HAP-1 (cell line): ENCODE data around the gene TRPM2.

ENCODE experiments used
- DNase-seq, 2 experiments: peaks; one replicate each; pipeline ENCODE4 v3.0.0-alpha.2; 2016 to 2020; ENCODE audit warnings: low spot score in 2 of 2
- H3K27me3 ChIP-seq: fragments of 250-450 bp; sonication (Bioruptor Pico); 2 replicates; pipeline ENCODE4 v1.5.1; 2020; ENCODE audit warnings: low read depth, mild to moderate bottlenecking, moderate library complexity
- H3K36me3 ChIP-seq: fragments of 250-450 bp; sonication (Bioruptor Pico); replicated peaks from 2 replicates; pipeline ENCODE4 v1.5.1; 2020; ENCODE audit warnings: mild to moderate bottlenecking
- H3K4me1 ChIP-seq: fragments of 250-450 bp; sonication (Bioruptor Pico); 2 replicates; pipeline ENCODE4 v1.5.1; 2020; ENCODE audit warnings: mild to moderate bottlenecking
- H3K4me3 ChIP-seq: fragments of 250-450 bp; sonication (Bioruptor Pico); 2 replicates; pipeline ENCODE4 v1.5.1; 2020; ENCODE audit warnings: mild to moderate bottlenecking, moderate library complexity
- H3K9me3 ChIP-seq: fragments of 250-450 bp; sonication (Bioruptor Pico); 2 replicates; pipeline ENCODE4 v1.5.1; 2020; ENCODE audit warnings: mild to moderate bottlenecking, moderate library complexity
- in situ Hi-C: fragments of 300-500 bp; cut with MboI; formaldehyde crosslinking; loops from 3 replicates; pipeline ENCODE4 v1.14.3; 2020; ENCODE audit warnings: low sequenced_read_pairs, inconsistent platforms, mixed read lengths

TRPM2 gene

GRCh38 chr21:44434936-44435635 lies 81.7 kb downstream of the TRPM2 start:
- H3K27me3 ChIP-seq = no peaks in the 10 kb centered on the region
- in situ Hi-C loops = no loop called here
- no peak overlapping the region for H3K4me3 ChIP-seq

GRCh38 chr21:44436111-44436611 lies 82.7 kb downstream of the TRPM2 start:
- DNase-seq = no peak
- H3K36me3 ChIP-seq = no peaks in the 10 kb centered on the region
- H3K4me1 ChIP-seq = no peaks in the 10 kb centered on the region
- no peaks in the 10 kb centered on the region for H3K9me3 ChIP-seq
- no peak overlapping the region for H3K4me3 ChIP-seq
- no peaks in the 10 kb centered on the region for H3K27me3 ChIP-seq
- in situ Hi-C loops = no loop called here

More at GRCh38 chr21:44434936-44435635, 81.7 kb downstream of the TRPM2 start:
- H3K9me3 ChIP-seq = no peaks in the 10 kb centered on the region
- H3K36me3 ChIP-seq = no peaks in the 10 kb centered on the region
- no peaks in the 10 kb centered on the region for H3K4me1 ChIP-seq
- peak in 1 of 2 experiments; percentile 6 for DNase-seq

DNA sequence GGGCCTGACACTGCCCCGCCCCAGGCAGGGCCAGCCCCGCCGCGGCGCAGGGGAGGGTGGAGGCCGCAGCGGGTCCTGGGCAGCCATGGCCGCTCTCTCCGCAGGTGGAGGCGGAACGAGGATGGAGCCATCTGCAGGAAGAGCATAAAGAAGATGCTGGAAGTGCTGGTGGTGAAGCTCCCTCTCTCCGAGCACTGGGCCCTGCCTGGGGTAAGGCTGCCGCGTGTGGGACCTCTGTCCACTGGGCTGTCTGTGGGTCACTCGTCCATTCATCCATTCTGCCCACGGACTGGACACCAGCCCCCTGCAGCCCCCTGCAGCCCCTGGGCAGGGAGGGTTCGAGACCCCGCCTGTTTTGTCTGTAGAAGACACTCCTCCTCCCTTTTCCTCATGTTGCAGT lies 83.5 kb downstream of the TRPM2 start:
- H3K9me3 ChIP-seq = no peaks in the 10 kb centered on the region
- H3K36me3 ChIP-seq = no peaks in the 10 kb centered on the region
- H3K27me3 ChIP-seq = no peaks in the 10 kb centered on the region
- in situ Hi-C loops = no loop called here
- no peaks in the 10 kb centered on the region for H3K4me1 ChIP-seq
- no peak overlapping the region for H3K4me3 ChIP-seq
- no peak for DNase-seq

GRCh38 chr21:44437371-44437695 lies 83.9 kb downstream of the TRPM2 start:
- DNase-seq = no peak
- no peaks in the 10 kb centered on the region for H3K27me3 ChIP-seq
- in situ Hi-C loops = no loop called here

GRCh38 chr21:44437696-44438431 lies 84.4 kb downstream of the TRPM2 start:
- in situ Hi-C loops = no loop called here
- H3K4me3 ChIP-seq = no peak overlapping the region
- no peaks in the 10 kb centered on the region for H3K4me1 ChIP-seq
- no peaks in the 10 kb centered on the region for H3K27me3 ChIP-seq
- no peak for DNase-seq
- H3K9me3 ChIP-seq = no peaks in the 10 kb centered on the region
- no peaks in the 10 kb centered on the region for H3K36me3 ChIP-seq

More at GRCh38 chr21:44437371-44437695, 83.9 kb downstream of the TRPM2 start:
- Histone ChIP-seq H3K36me3 (no peaks in the 10 kb centered on the region), H3K4me3 (no peak overlapping the region), H3K9me3 (no peaks in the 10 kb centered on the region), H3K4me1 (no peaks in the 10 kb centered on the region)

GRCh38 chr21:44438531-44439210 lies 85.2 kb downstream of the TRPM2 start:
- no peak for DNase-seq
- Histone ChIP-seq H3K4me1 (no peaks in the 10 kb centered on the region), H3K9me3 (no peaks in the 10 kb centered on the region), H3K4me3 (no peak overlapping the region), H3K36me3 (no peaks in the 10 kb centered on the region), H3K27me3 (no peaks in the 10 kb centered on the region)
- in situ Hi-C loops = no loop called here

GRCh38 chr21:44439211-44439600 lies 85.8 kb downstream of the TRPM2 start:
- Histone ChIP-seq H3K36me3 (no peaks in the 10 kb centered on the region), H3K9me3 (no peaks in the 10 kb centered on the region), H3K27me3 (no peaks in the 10 kb centered on the region), H3K4me3 (no peak overlapping the region), H3K4me1 (no peaks in the 10 kb centered on the region)
- DNase-seq = no peak
- in situ Hi-C loops = no loop called here

- in situ Hi-C loops = no loop called here
- Histone ChIP-seq H3K4me1 (no peaks in the 10 kb centered on the region), H3K36me3 (no peaks in the 10 kb centered on the region), H3K4me3 (no peak overlapping the region), H3K9me3 (no peaks in the 10 kb centered on the region), H3K27me3 (no peaks in the 10 kb centered on the region)
- DNase-seq = no peak
These were observed 87.0 kb downstream of the TRPM2 start for GRCh38 chr21:44440241-44441040.

DNA sequence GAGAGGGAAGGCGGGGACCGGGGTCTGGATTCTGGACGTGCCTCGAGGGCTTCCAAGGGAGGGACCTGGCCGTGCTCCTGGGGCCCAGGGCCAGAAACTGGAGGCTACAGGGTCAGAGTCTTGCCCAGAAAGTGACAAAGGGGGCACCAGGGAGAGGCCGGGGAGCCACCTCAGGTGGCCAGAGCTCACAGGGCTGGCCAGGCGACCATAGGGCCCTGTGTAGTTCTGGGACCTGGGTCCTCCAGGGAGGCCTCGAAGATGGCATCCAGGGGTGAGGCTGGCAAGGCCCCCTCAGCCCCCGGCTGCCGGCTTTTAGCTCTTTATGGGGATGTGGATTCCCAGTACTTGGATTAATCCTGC lies 87.6 kb downstream of the TRPM2 start:
- no peaks in the 10 kb centered on the region for H3K9me3 ChIP-seq
- H3K4me3 ChIP-seq = no peak overlapping the region
- no peaks in the 10 kb centered on the region for H3K4me1 ChIP-seq
- in situ Hi-C loops = no loop called here
- H3K36me3 ChIP-seq = no peaks in the 10 kb centered on the region
- no peaks in the 10 kb centered on the region for H3K27me3 ChIP-seq
- DNase-seq = no peak

DNA sequence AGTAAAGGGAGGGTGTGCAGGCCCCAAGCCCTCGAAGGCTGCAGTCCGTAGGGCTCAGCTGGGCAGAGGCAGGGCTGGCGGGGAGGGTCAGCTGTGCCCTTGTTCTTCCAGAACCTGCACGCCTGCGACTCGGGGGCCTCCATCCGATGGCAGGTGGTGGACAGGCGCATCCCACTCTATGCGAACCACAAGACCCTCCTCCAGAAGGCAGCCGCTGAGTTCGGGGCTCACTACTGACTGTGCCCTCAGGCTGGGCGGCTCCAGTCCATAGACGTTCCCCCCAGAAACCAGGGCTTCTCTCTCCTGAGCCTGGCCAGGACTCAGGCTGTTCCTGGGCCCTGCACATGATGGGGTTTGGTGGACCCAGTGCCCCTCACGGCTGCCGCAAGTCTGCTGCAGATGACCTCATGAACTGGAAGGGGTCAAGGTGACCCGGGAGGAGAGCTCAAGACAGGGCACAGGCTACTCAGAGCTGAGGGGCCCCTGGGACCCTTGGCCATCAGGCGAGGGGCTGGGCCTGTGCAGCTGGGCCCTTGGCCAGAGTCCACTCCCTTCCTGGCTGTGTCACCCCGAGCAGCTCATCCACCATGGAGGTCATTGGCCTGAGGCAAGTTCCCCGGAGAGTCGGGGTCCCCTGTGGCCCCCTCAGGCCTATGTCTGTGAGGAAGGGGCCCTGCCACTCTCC lies 88.3 kb downstream of the TRPM2 start:
- no peak for DNase-seq
- in situ Hi-C loops = no loop called here
- H3K27me3 ChIP-seq = no peaks in the 10 kb centered on the region
- no peaks in the 10 kb centered on the region for H3K9me3 ChIP-seq
- H3K4me3 ChIP-seq = no peak overlapping the region
- H3K4me1 ChIP-seq = no peaks in the 10 kb centered on the region
- H3K36me3 ChIP-seq = no peaks in the 10 kb centered on the region

GRCh38 chr21:44442266-44443125 lies 89.1 kb downstream of the TRPM2 start:
- in situ Hi-C loops = no loop called here
- H3K9me3 ChIP-seq = no peaks in the 10 kb centered on the region
- peaks cover 7% of the 10 kb centered on the region; the same call in 1 of the 2 replicates for H3K27me3 ChIP-seq
- H3K4me3 ChIP-seq = no peak overlapping the region
- no peaks in the 10 kb centered on the region for H3K36me3 ChIP-seq
- DNase-seq = no peak
- H3K4me1 ChIP-seq = no peaks in the 10 kb centered on the region

DNA sequence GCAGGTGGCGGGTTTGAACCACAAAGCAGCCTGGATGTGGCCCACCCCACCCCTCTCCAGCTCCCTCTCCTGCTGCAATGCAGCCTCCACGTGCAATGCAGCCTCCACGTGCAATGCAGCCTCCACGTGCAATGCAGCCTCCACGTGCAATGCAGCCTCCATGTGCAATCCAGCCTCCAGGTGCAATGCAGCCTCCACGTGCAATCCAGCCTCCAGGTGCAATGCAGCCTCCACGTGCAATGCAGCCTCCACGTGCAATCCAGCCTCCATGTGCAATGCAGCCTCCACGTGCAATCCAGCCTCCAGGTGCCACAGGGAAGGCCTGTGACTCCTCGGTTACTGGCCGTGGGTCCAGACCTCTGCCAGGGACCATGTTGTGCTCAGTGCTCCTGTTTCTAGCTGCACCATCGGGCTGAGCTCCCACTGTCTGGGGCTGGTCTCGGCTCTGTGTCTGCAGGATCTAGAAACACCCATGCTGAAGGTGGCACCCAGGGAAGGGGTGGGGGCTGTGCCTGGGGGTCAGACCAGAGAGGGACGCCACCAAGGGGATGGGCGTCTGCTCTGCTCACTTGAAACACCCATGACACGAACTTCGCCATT lies 90.0 kb downstream of the TRPM2 start:
- in situ Hi-C loops = no loop called here
- no peak for DNase-seq
- H3K4me1 ChIP-seq = no peaks in the 10 kb centered on the region
- no peaks in the 10 kb centered on the region for H3K36me3 ChIP-seq
- H3K27me3 ChIP-seq = peaks cover 15% of the 10 kb centered on the region
- no peak overlapping the region for H3K4me3 ChIP-seq
- H3K9me3 ChIP-seq = no peaks in the 10 kb centered on the region
